HEK293 (cell line): ENCODE measurements around the gene KLF2.

Experiments
- MYNN ChIP-seq: fragments of 450-650 bp; formaldehyde crosslinking; IDR thresholded peaks from 2 replicates; pipeline ENCODE4 v1.5.1; 2016; ENCODE audit warnings: missing biosample characterization, missing genetic modification characterization, borderline replicate concordance
- SP2 ChIP-seq: fragments of 450-650 bp; formaldehyde crosslinking; IDR thresholded peaks from 2 replicates; pipeline ENCODE4 v1.5.1; 2016; ENCODE audit warnings: missing biosample characterization, missing genetic modification characterization
- YY2 ChIP-seq: fragments of 450-650 bp; formaldehyde crosslinking; IDR thresholded peaks from 2 replicates; pipeline ENCODE4 v1.5.1; 2016; ENCODE audit warnings: missing biosample characterization, missing genetic modification characterization
- ZNF121 ChIP-seq: fragments of 450-650 bp; formaldehyde crosslinking; IDR thresholded peaks from 2 replicates; pipeline ENCODE4 v1.5.1; 2016; ENCODE audit warnings: missing biosample characterization, missing genetic modification characterization
- ZNF529 ChIP-seq: fragments of 450-650 bp; formaldehyde crosslinking; IDR thresholded peaks from 2 replicates; pipeline ENCODE4 v1.5.1; 2017; ENCODE audit warnings: missing genetic modification characterization, missing biosample characterization; ENCODE audit not compliant: insufficient replicate concordance
- TF ChIP-seq, protein P1 (sequence below): fragments of 450-650 bp; formaldehyde crosslinking; IDR thresholded peaks from 2 replicates; pipeline ENCODE4 v1.5.1; 2016; ENCODE audit warnings: missing biosample characterization, missing genetic modification characterization
- TF ChIP-seq, protein P2 (sequence below): IDR thresholded peaks from 2 replicates; pipeline ENCODE4 v1.6.1; 2011; ENCODE audit warnings: mild to moderate bottlenecking, low read depth, low read length, borderline replicate concordance
- TF ChIP-seq, protein P3 (sequence below): fragments of 450-650 bp; formaldehyde crosslinking; IDR thresholded peaks from 2 replicates; pipeline ENCODE4 v1.5.1; 2016; ENCODE audit warnings: missing biosample characterization, missing genetic modification characterization

DNA sequence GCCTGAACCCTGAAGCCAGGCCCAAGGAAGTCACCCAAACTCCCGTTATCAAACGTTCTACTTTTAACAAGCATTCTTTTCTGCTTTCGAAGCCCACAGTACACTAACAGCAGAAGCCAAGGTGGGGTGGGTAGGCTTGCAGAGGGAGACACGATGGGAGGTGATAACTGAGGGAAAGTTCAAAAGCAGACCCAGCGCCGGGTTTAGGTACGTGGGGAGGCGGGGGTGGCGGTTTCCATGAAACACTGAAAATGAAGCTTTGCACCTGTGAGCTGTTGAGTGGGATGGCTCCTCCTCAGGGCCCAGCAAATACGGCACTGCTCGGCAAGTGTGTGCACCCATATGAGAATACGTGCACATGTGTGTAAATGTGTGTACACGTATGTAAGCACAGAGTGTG is 49.8 kb downstream of the KLF2 start:
- TF ChIP-seq, protein P1, sequence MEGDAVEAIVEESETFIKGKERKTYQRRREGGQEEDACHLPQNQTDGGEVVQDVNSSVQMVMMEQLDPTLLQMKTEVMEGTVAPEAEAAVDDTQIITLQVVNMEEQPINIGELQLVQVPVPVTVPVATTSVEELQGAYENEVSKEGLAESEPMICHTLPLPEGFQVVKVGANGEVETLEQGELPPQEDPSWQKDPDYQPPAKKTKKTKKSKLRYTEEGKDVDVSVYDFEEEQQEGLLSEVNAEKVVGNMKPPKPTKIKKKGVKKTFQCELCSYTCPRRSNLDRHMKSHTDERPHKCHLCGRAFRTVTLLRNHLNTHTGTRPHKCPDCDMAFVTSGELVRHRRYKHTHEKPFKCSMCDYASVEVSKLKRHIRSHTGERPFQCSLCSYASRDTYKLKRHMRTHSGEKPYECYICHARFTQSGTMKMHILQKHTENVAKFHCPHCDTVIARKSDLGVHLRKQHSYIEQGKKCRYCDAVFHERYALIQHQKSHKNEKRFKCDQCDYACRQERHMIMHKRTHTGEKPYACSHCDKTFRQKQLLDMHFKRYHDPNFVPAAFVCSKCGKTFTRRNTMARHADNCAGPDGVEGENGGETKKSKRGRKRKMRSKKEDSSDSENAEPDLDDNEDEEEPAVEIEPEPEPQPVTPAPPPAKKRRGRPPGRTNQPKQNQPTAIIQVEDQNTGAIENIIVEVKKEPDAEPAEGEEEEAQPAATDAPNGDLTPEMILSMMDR = no peak
- TF ChIP-seq ZNF121 (no peak), MYNN (tag by site-specific recombination) (no peak), ZNF529 (tag by site-specific recombination) (no peak), SP2 (tag by site-specific recombination) (no peak), YY2 (tag by site-specific recombination) (no peak)
- TF ChIP-seq, protein P2, sequence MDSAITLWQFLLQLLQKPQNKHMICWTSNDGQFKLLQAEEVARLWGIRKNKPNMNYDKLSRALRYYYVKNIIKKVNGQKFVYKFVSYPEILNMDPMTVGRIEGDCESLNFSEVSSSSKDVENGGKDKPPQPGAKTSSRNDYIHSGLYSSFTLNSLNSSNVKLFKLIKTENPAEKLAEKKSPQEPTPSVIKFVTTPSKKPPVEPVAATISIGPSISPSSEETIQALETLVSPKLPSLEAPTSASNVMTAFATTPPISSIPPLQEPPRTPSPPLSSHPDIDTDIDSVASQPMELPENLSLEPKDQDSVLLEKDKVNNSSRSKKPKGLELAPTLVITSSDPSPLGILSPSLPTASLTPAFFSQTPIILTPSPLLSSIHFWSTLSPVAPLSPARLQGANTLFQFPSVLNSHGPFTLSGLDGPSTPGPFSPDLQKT = no peak
- TF ChIP-seq, protein P3, sequence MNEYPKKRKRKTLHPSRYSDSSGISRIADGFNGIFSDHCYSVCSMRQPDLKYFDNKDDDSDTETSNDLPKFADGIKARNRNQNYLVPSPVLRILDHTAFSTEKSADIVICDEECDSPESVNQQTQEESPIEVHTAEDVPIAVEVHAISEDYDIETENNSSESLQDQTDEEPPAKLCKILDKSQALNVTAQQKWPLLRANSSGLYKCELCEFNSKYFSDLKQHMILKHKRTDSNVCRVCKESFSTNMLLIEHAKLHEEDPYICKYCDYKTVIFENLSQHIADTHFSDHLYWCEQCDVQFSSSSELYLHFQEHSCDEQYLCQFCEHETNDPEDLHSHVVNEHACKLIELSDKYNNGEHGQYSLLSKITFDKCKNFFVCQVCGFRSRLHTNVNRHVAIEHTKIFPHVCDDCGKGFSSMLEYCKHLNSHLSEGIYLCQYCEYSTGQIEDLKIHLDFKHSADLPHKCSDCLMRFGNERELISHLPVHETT (tag by site-specific recombination) = no peak
